H1 (cell line): ENCODE data around the gene F10. TPM values are rescaled to one million over a fixed set of nuclear protein-coding genes. Genes with fewer than 3 reads are reported as not detected.

Source experiments
- BACH1 ChIP-seq: IDR thresholded peaks from 2 replicates; pipeline ENCODE4 v1.6.1; 2012; ENCODE audit warnings: low read length, improper control_type of control experiment
- EGR1 ChIP-seq: IDR thresholded peaks from 2 replicates; pipeline ENCODE4 v1.6.1; 2011; ENCODE audit warnings: low read depth, low read length, borderline replicate concordance
- KDM5A ChIP-seq: fragments of 200-600 bp; IDR thresholded peaks from 2 replicates; pipeline ENCODE4 v1.7.1; 2012; ENCODE audit warnings: mild to moderate bottlenecking, low read length, inconsistent platforms, mixed read lengths
- MAX ChIP-seq: IDR thresholded peaks from 2 replicates; pipeline ENCODE4 v1.6.1; 2012; ENCODE audit warnings: inconsistent platforms
- NRF1 ChIP-seq: IDR thresholded peaks from 2 replicates; pipeline ENCODE4 v1.6.1; 2011; ENCODE audit warnings: mild to moderate bottlenecking, low read depth, low read length, improper control_type of control experiment
- SAP30 ChIP-seq: fragments of 300-600 bp; sonication (generic); IDR thresholded peaks from 2 replicates; pipeline ENCODE4 v1.7.1; 2012; ENCODE audit warnings: low read length, moderate library complexity, mild to moderate bottlenecking, inconsistent platforms; ENCODE audit not compliant: insufficient read depth, insufficient replicate concordance
- SIRT6 ChIP-seq: IDR thresholded peaks from one replicate; pipeline ENCODE4 v1.7.1; 2012; ENCODE audit warnings: low read length, inconsistent platforms
- TAF1 ChIP-seq: IDR thresholded peaks from 2 replicates; pipeline ENCODE4 v1.6.1; 2011; ENCODE audit warnings: mild to moderate bottlenecking, low read depth, low read length
- TCF12 ChIP-seq: IDR thresholded peaks from 2 replicates; pipeline ENCODE4 v1.6.1; 2011; ENCODE audit warnings: low read depth, mild to moderate bottlenecking, low read length
- polyA plus RNA-seq, 7 experiments: library from polyadenylated mRNA; depleted of rRNA in 3 of 7; stranded (reverse) in 5 of 7; unstranded in 2 of 7; fragments of >200 nt in 5 of 7; fragments of 200-250 nt in 2 of 7; gene quantifications; 1 replicate in 5 of 7; 2 replicates in 1 of 7; 4 replicates in 1 of 7; pipeline versions ENCODE4 v1.2.1 to v1.2.3, GENCODE V29; 2011 to 2013; ENCODE audit warnings: missing spikeins in 2 of 7, mixed read lengths in 2 of 7
- total RNA-seq: library from RNA; stranded (reverse); fragmentation: NEBNext Ultra II Directional; extraction: Animal tissue kit (Norgen Biotek cat#: 25700); gene quantifications from 2 replicates; pipeline ENCODE4 v1.2.1, GENCODE V29; 2021

The F10 gene
- total and polyA plus RNA-seq, 2 of the 8 experiments (the other 6 are each of a cell fraction or from before 2014, with no cell fraction given) = 2.0 to 4.2 TPM

GRCh38 chr13:113091211-113091771 lies 31.3 kb upstream of the F10 start (continued):
- no peak for TF ChIP-seq TAF1
- TF ChIP-seq BACH1 = no peak
- no peak for TF ChIP-seq KDM5A
- no peak for TF ChIP-seq NRF1
- TF ChIP-seq TCF12 = no peak
- no peak for TF ChIP-seq EGR1
- TF ChIP-seq MAX = no peak
- no peak for TF ChIP-seq SIRT6
- TF ChIP-seq SAP30 = no peak
- TF ChIP-seq, all 59 proteins: peak for 0
